Cerebellar nuclear complex (tissue), 1 donor: ENCODE results near the gene OR1L4.

ENCODE experiments used
- DNase-seq, 2 experiments: peaks; one replicate each; lab custom pipeline; 2025; lab: John Stamatoyannopoulos, UW

Gene OR1L4, protein sequence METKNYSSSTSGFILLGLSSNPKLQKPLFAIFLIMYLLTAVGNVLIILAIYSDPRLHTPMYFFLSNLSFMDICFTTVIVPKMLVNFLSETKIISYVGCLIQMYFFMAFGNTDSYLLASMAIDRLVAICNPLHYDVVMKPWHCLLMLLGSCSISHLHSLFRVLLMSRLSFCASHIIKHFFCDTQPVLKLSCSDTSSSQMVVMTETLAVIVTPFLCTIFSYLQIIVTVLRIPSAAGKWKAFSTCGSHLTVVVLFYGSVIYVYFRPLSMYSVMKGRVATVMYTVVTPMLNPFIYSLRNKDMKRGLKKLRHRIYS

DNA sequence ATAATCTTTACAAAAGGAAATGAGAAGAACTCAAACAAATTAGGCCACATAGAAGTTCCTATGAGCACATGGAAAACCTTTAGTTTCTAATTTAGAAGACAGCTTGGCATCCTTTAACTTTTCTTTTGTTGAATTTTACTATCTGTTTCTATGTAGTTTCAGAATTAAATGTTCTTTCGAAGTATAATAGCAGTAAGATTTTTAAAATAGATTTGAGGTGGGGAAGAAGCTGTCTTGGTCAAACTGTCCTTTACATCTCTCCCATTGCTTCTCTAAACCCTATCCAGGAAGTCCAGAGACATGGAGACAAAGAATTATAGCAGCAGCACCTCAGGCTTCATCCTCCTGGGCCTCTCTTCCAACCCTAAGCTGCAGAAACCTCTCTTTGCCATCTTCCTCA is at the start of gene OR1L4:
Gene OR1L4, plus strand, starts transcription at position 301 of the 400 bp plus-strand sequence. Its CDS starts 0 bp downstream, at position 301.
- no peak for DNase-seq

DNA sequence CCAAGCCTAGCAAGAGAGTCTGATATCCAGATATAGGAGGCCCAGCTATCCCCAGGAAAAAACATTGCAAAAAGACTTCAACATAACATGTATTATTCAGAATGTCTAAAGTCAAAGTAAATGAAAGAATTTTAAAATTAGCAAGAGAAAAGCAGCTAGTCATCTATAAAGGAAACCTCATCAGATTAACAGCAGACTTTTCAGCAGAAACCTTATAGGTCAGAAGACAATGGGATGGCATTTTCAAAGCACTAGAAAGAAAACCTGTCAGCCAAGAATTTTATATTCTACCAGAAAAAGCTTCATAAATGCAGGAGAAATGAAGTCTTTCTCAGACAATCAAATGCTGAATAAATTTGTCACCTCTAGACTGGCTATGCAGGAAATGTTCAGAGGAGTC is 38.9 kb upstream of the OR1L4 start:
- no peak for DNase-seq

DNA sequence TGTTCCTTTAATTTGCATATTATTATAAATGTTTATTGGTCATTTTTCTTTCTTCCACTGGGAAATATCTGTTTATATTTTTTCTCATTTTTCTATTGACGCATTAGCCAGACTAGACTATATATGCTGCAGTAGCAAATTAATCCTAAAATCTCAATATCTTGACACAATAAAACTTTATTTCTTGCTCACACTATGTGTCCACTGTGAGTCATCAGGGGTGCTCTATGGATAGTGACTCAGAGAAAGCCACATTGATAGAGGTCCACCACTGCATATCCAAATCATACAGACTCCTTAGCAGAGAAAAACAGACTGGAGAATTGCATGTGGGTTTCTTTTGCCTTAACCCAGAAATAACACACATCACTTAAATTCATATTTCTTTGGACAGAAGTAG is 28.1 kb upstream of the OR1L4 start:
- DNase-seq: no peak

DNA sequence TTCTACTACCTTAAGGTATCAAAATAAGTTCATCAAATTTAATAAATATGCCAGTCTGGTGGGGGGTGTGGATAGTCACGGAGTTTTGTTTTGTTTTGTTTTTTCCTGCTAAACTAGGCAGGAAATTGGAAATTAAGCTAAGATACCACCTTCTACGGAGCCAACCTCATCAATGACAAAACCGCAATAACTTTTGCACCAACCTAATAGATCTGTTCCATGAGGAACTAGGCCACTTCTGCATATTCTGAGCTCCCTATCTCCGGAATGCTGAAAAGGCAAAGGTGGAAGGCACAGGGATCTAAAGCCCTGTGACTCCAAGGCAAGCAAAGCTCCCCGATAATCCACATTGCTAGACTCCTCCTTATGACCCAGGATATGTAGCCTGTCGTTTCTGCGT is 5.8 kb upstream of the OR1L4 start:
- DNase-seq: no peak

DNA sequence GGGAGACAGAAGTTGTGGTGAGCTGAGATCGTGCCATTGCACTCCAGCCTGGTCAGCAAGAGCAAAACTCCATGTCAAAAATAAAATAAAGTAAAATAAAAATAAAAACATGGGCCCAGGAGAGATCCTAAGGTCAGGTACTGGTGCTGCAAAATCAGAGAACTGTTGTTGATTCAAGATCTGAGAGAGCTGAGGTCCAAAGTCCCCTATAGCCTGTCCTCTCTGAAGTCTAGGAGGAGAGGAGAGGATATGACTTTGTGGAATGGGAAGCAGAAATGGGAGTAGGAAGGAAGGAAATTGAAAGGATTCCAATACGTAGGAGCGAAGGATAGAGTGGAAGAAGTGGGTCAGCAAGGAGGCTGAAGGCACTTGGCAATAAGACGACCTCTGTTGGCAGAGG is 4.6 kb upstream of the OR1L4 start:
- DNase-seq: no peak

DNA sequence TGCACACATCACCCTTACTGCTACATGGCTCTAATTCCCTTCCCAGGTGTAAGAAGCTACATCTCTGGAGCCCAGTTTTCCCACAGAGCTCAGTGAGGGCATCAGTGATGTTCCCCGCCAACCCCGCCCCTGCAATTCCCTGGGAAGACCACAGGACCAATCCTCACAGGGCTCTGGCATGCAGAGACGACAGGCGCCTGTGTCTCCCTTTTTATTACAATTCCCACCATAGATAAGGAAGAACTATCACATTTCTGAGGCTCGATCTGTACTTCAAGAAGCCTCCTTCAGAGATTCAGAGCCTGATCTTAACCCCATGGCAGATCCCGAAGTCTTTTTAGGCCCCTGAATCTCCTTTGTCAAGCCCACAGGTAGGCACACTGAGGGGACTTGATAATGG is 18.2 kb downstream of the OR1L4 start, which contains the start of gene OR1L6:
Gene OR1L6, plus strand, starts transcription at position 301 of the 400 bp plus-strand sequence. CDS start 7,545 bp downstream, outside the sequence.
- no peak for DNase-seq

DNA sequence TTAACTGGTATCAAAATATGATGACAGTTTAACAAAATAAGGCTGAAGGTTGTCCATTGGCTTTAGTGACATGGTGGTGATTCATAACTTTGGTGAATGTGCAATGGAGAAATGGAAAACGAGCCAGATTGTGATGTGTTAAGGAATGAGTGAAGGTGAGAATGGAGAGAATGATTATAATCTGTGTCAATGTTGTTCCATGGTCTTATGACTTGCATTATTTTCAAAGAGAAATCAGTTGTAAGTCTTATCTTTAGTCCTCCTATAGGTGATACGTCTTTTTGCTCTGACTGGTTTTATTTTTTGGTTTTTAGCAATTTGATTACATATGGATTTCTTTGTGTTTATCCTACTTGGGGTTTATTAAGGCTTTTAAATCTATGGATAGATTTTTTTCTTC is 31.0 kb downstream of the OR1L4 start:
- DNase-seq: no peak

DNA sequence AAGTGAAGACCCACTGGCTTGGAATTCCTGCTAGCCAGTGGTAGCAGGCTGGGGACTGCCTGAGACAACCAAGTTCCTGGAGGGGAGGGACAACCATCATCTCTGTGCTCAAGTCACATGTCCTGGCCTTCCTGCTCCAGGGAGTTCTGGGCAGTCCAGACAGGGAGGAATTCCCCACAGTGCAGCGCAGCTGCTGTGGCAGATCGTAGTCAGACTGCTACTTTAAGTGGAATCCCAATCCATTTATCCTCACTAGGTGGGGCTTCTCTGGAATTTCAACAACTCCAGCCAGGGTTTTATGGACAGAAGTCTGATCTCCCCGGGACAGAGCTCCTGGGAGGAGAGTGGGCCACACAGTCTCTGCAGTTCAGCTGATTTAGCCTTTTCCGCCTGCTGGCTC is 44.0 kb downstream of the OR1L4 start:
- no peak for DNase-seq
